ENCODE results near the gene OSGIN1.

OSGIN1 gene

DNA sequence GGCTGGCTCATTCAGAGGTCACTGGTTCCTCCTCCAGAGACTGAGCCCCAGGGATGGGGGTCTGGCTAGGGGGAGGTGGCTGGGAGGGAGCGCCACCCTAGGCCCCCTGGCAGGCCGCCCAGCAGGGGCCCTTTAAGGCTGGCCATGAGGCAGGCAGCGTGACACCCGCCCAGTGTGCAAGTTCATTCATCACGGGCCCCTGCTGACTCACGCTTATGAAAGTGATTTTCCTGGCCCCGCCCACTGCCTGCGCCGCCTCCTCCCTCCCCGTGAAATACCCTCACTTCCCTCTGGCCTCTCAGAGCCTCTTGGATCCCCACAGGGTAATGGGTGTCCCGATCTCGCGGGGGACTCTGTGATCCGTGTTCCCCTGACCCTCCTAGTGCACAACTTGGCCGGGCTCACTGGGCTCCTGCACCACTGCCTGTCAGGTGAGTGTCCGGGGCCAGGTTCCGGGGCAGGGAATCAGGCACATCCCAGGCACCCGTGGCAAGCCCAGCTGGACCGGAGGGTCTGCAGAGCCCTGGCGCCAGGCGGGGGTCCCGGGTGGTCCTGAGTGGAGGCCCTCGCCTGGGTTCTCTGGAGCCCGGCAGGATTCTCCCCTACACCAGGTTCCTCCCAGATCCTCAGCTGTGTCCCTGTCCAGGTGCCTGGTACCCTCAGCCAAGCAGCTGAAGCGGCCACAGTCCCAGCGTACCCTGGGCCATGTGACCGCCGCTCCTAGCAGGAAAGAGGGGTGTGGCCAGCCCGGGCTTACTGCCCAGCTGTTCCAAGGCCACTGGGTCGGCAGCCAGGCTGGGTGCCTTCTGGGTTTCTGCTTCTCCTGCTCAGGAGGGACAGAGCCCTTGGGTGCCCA, at the start of gene OSGIN1:
TSS of gene OSGIN1 (plus strand) at position 301 of the 856 bp plus-strand sequence. CDS start 4,432 bp downstream, outside the sequence.
- H3K4me3 ChIP-seq (ENCODE audit: low read depth, low read length) = peak within 1 kb of the TSS; percentile 62
- DNase-seq (ENCODE audit: low read depth) = peak; percentile 95
- TF ChIP-seq, protein P1, sequence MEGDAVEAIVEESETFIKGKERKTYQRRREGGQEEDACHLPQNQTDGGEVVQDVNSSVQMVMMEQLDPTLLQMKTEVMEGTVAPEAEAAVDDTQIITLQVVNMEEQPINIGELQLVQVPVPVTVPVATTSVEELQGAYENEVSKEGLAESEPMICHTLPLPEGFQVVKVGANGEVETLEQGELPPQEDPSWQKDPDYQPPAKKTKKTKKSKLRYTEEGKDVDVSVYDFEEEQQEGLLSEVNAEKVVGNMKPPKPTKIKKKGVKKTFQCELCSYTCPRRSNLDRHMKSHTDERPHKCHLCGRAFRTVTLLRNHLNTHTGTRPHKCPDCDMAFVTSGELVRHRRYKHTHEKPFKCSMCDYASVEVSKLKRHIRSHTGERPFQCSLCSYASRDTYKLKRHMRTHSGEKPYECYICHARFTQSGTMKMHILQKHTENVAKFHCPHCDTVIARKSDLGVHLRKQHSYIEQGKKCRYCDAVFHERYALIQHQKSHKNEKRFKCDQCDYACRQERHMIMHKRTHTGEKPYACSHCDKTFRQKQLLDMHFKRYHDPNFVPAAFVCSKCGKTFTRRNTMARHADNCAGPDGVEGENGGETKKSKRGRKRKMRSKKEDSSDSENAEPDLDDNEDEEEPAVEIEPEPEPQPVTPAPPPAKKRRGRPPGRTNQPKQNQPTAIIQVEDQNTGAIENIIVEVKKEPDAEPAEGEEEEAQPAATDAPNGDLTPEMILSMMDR (conservative IDR thresholded peaks at IDR 0.05; ENCODE audit: low read depth, low read length) = no peak

- no peak overlapping the region for H3K4me3 ChIP-seq (ENCODE audit: low read depth, low read length)
- DNase-seq (ENCODE audit: low read depth) = peak; percentile 18
- TF ChIP-seq, protein P1 (conservative IDR thresholded peaks at IDR 0.05; ENCODE audit: low read depth, low read length) = no peak
These were observed 49.3 kb upstream of the OSGIN1 start for GRCh38 chr16:83903751-83904150.

GRCh38 chr16:83906683-83907082, 46.4 kb upstream of the OSGIN1 start:
- no peak for DNase-seq (ENCODE audit: low read depth)
- TF ChIP-seq, protein P1 (conservative IDR thresholded peaks at IDR 0.05; ENCODE audit: low read depth, low read length) = no peak
- no peak overlapping the region for H3K4me3 ChIP-seq (ENCODE audit: low read depth, low read length)

DNA sequence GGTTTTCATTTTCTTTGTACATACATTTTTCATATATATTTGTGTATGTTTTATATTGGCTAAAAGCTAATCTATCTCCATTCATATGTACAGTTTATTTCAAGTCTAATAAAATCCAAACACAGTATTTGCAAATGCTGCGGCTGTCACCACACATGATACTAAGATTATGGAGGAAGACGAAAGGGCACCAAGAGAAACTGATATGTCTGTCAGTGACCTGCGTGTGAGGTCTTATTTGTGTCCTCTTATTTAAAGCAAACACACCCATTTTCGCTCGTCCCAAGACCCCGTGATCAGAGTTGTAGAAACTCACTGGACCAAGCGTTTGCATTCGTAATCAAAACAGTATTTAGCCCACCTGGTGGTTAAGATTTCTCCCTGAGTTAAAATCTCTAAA, 45.9 kb upstream of the OSGIN1 start:
- DNase-seq (ENCODE audit: low read depth) = no peak
- no peak overlapping the region for H3K4me3 ChIP-seq (ENCODE audit: low read depth, low read length)
- TF ChIP-seq, protein P1 (conservative IDR thresholded peaks at IDR 0.05; ENCODE audit: low read depth, low read length) = no peak

DNA sequence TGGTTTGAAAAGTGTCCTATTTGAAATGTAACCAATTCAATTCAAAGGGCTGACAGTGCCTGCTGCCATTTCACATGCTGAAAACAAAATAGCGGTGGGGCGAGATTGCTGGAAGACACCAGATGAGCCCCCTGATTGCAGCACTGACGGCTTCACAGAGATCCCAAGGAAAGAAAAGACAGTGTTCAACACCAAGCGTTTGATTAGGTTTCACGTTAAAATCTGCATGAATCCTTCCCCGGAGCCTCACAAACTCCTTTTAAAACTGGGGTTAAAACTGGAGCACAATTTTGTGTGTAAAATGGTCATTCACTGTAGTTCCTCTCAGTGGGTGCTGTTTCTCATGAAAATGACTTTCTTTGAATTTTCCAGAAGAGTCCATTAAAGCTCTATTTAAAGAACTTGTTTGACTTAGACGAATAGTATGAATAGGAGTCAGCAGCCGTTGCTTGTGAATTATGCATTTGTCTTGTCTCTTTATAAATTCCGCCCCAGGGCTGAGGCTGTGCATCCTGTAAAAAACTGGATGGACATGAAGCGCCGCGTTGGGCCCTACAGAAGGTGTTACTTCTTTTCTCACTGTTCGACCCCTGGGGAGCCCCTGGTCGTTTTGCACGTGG, 45.3 kb upstream of the OSGIN1 start:
- DNase-seq (ENCODE audit: low read depth) = no peak
- TF ChIP-seq, protein P1 (conservative IDR thresholded peaks at IDR 0.05; ENCODE audit: low read depth, low read length) = no peak
- no peak overlapping the region for H3K4me3 ChIP-seq (ENCODE audit: low read depth, low read length)

DNA sequence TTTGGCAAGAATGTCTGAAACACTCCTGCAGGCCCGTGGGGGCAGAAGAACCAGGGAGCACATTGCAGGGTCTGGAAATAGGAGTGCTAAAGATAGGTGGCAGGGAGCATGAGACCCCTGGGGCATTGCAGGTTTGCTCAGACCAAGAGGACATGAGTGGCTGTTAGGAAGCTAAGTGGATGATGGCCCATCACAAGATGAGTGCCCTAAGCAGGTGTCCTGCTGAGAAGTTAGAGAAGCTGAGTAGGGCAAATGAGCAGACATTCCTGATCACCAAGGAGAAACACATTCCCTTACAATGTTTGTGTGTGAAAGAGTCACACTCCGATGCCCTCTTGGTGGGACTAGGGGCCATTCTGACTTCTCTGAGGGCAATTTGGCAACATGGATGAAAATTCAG, 44.2 kb upstream of the OSGIN1 start:
- TF ChIP-seq, protein P1 (conservative IDR thresholded peaks at IDR 0.05; ENCODE audit: low read depth, low read length) = no peak
- no peak for DNase-seq (ENCODE audit: low read depth)
- H3K4me3 ChIP-seq (ENCODE audit: low read depth, low read length) = no peak overlapping the region

Measured in choroid plexus epithelial cell (primary cell).